ENCODE data around the gene MSMP.

MSMP gene

DNA sequence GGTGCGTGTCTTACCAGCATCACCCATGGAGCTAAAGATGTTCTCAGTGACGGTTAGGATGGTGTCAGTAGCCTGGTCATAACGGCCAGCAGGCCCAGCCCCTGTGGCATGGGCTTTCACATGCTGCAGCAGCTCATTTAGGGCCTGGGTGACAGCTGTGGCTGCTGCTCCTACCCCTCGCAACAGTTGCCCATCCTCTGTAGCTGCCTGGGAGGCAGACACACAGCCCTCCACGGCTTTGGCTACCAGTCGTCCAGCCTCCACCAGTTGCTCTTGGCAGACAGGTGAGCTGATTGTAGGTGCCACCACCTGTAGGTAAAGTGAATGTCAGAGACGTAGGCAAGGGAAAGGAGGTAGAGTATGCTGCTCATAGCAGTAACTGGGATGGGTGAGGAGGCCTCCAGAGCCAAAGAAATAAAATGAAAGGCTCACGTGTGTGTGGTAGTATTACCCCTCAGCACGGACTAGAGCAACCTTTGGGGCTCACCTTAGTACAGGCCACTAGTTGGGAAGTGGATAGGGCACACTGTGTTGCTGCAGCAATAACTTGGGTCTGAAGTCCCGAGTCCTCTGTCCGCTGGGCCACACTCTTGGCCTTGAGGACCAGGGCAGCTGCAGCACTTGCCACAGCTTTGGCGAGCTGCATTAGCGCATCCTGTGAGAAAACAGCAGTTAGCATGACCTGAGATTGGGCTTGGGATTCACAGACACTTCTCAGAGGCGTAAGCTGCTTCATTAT, 36.8 kb downstream of the MSMP start:
- DNase-seq = no peak

DNA sequence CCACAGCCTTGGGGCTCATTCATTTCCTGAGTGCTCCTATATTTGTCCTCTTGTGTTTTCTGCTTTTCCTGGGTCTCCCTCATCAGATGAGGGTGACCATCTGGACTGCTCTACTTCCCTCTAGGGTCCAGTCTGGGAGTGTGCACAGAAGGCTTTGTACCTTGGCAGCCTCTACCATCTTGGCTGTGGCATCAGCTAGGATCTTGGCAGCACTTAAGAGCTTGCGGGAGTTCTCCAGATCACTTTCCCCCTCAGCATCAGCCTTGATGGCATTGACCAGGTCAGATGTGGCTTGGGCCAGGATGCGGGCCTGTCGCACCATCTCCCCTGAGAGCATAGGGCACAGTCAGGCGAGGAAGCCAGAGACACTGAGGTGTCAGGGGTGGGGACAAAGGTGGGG, 37.8 kb downstream of the MSMP start:
- DNase-seq = no peak

DNA sequence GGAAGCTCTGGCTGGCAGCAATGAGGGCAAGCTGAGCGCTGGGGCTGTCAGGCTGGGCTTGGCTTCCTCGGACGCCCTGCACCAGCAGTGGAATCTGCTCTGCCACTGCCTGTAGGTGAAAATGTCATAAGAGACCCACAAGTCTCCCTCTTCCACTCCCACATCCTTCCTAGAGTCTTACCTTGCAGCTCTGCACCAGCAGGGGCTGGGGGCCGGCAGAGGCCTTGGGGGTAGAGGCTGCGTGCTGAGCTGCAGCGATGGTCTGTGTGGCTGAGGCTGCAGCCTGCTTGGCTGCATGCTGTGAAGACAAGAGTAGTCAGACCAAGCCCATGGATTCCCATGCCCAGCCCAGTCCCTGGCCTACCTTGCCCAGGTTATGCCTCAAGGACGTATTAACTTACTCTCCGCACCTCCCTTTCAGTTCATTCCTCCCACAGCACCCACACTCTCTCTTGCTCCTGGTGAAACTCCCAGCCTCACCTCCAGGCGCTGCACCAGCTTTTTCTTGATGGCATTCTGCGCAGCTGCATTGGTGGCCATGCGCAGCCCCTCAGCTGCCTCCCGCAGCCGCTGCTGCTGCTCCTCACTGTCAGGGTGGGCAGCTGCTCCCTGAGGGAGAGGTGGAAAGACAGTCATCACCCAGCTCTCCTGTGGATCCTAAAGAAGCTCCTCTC, 39.4 kb downstream of the MSMP start:
- DNase-seq = no peak

DNA sequence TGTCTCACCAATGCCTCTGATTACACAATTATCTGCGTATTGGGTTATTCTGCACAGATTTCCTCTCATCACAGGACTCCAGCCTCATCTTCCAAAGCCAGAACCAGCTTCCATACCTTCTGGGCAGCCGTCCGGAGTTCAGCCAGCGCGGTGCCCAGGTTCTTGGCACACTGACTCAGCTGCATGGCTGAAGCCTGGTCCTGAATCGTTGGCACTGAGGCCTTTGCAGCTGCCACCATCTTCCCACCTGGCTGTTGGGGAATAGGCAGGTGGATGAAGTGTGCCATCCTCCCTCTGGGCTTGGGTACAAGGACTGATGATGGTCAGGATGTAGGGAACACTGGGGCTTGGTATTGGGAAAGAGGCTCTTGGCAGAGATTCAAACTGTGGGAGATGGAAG, 40.0 kb downstream of the MSMP start:
- DNase-seq = no peak

- DNase-seq = no peak
Observed at GRCh38 chr9:35713578-35713977, 40.5 kb downstream of the MSMP start.

DNA sequence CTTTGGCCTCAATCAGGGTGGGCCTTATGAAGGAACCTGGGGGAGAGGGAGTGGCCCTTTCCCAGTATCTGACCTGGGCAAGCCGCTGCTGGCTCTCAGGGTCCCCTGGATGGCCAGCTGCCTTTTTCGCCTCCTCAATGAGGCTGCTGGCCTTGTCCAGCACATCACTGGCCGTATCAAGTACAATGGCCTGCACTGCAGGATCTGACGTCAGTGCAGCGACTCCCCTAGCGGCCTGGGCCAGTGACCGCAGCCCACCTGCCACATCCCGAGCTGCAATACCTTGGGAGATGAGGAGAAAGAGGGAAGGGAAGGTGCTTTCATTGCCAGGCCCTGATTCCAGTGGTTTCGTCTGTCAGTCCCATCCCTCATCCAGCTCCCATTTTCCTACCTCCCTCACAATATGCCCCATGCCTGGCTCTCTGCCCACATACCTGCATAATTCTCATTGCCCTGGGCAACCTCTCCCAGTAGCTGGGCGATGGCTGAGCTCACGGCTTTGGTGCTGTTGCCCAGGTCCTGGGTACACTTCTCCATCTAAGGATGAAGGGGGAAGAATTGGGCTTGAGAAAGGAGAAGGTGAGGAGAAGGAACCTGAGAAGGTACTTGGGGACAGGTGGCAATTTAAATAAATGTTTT, 41.2 kb downstream of the MSMP start:
- no peak for DNase-seq

DNA sequence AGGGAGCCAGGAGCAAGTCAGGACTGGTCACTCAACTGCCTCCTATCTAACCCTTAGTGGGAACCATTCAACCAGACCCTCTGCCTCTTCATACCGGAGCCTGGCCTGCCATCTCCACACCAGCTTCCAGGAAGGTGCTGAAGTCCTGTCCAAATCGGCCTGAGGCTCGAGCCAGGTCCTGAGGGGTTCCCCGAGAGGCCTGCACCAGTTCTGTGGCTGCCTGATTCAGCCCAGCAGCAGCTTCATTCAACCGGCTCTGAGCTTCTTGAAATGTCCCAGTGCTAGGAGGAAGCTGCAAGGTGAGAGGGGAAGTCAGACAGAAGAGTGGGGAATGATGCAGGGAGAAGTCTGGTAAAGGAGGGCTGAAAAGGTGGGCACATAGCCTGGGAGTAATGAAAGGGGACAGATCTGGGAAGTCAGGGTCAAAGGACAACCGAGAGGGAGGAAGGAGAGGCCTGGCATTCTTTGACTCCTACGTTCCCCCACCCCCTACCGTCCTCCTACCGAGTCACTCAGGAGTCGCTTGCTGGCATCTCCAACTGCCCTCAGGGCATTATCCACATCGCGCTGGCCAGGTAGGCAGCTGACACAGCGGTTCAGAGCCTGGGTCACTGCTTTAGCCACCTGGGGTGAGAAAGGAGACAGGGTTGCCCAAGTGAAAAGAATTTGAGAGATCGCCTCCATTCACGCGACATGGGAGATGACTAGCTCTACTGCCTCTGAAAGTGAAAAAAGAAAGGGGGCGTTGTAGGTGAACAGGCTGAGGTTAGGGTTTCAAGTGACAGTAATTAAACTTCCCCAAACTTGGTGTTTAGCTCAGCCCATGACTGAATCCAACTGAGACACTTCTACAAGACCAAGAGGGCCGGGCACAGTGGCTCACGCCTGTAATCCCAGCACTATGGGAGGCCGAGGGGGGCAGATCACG, 42.3 kb downstream of the MSMP start:
- DNase-seq = no peak

GRCh38 chr9:35710818-35711500, 43.1 kb downstream of the MSMP start:
- DNase-seq = no peak

GRCh38 chr9:35708146-35708545, 45.9 kb downstream of the MSMP start:
- DNase-seq = no peak

- no peak for DNase-seq
Observed at GRCh38 chr9:35706951-35707350, 47.1 kb downstream of the MSMP start.

DNA sequence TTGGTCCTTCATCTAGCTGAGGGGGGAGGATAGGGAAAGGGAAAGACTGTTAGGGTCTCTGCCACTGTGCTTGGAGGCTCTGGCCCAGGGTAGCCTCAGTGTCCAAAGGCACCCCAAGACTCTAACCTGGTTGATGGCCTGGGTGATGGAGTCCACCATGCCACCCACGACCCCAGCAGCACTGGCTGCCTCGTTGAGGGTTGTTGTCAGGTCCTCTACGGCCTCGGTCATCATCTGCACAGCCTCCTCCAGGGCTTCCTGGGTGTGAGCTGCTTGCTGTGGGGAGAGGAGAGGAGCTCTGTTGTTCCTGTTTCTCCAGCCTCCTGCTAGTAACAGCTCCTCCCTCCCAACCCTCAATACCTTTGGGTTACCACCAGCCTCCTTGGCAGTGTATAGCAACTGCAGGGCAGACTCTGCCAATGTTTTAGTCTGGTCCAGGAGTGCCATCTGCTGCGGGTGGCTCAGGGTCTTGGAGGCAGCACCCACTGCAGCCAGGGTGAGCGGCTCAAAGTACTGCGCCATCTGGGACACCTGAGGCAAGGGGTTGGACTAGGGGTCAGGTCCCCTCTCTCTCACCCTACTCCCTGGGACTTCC, 48.1 kb downstream of the MSMP start:
- no peak for DNase-seq

DNA sequence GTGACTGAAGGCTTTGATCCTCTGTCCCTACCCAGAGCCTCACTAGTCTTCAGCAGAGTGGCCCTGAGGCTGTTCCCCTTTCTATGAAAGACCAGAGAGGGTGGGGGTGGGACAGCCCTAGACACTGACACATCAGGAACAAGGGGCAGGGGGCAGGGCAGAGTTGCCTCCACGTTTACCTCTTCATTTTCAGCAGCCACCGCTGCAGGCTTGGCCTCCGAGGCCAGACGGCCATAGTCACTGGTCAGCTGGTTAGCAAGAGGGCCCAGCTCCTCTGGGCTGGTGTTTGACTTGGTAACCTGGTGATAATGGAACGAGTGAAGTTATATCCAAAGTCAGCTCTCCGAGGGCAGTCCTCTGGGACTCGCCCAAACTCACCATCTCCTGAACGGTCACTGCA, 48.7 kb downstream of the MSMP start:
- no peak for DNase-seq

GRCh38 chr9:35703906-35704672, 50.0 kb downstream of the MSMP start:
- DNase-seq = no peak
